ENCODE data around the gene WDR59.

The WDR59 gene

DNA sequence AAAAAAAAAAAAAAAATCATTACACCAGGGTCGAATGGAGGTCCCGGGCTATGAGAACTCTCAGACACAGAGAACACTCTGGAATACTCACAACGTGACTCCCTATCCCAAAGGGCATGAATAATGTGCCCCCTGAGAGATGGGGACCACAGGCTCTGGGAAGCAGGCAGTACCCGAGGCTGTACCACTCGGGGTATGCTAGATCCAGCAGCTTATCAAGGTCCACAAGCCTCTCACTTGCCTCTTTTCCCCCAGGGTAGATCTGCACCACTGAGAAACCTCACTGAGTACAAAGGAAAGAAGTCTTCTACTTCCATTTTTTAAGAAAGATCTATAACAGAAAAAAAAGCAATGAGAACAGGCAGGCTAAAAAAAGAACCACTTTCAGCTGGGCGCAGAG is 40.5 kb downstream of the WDR59 start:
- TF ChIP-seq PAX5 (IDR thresholded peaks at IDR 0.05; ENCODE audit: insufficient read depth, low read length, severe bottlenecking) (no peak), TAF1 (IDR thresholded peaks at IDR 0.05; ENCODE audit: low read depth, low read length) (no peak), POU2F2 (IDR thresholded peaks at IDR 0.05; ENCODE audit: low read depth, low read length) (no peak), POLR2A (IDR thresholded peaks at IDR 0.05; ENCODE audit: low read depth, low read length) (no peak), POLR2AphosphoS5 (IDR thresholded peaks at IDR 0.05; ENCODE audit: low read depth, low read length) (no peak), SPI1 (IDR thresholded peaks at IDR 0.05; ENCODE audit: low read depth, low read length) (no peak)
- no peak for DNase-seq (ENCODE audit: insufficient read length, low spot score)
- FAIRE-seq, result no peak

DNA sequence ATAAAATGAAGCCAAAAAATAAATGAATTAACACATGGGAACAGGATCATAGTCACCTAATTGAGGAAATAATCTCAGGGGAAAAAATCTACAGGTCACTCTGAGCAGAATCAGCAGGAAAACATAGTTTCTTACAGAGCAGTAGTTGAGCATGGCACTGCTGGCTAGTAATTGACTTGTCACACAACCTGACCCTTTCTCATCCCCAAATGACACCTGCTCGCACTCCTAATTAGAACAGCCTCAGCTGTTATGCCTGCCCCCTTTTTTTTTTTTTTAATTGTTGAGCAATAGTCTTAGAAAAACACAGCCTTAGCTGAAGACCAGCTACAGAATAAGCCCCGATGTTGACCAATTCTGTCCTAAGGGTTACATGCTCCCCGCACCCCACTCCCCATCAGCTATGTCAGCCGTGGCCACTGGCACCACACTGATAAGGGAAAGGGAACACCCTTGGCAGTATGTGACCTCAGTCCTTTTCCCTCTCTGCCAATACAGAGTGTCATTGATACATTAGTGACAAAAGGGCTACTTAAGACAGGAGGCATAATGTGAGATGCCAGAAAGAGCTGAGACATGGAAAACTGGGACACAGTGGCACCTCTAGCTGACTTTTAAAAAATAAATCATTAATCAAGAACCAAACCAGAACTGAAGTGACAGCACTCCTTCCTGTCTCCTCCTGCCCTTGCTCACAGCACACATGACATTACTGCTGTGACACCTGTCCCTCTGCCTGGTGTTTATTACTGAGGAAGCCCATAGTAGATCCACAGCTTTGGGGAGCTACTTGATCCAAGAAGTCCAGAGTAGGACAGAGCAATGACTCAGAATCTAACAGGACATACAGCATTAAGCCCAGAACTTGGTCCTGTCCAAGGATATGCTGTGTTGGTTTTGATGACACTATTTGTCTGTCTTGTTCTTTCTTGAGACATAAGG is 41.7 kb downstream of the WDR59 start:
- FAIRE-seq, result no peak
- DNase-seq (ENCODE audit: insufficient read length, low spot score), result no peak
- TF ChIP-seq SPI1 (IDR thresholded peaks at IDR 0.05; ENCODE audit: low read depth, low read length) (no peak), POLR2A (IDR thresholded peaks at IDR 0.05; ENCODE audit: low read depth, low read length) (no peak), PAX5 (IDR thresholded peaks at IDR 0.05; ENCODE audit: insufficient read depth, low read length, severe bottlenecking) (no peak), TAF1 (IDR thresholded peaks at IDR 0.05; ENCODE audit: low read depth, low read length) (no peak), POLR2AphosphoS5 (IDR thresholded peaks at IDR 0.05; ENCODE audit: low read depth, low read length) (no peak), POU2F2 (IDR thresholded peaks at IDR 0.05; ENCODE audit: low read depth, low read length) (no peak)

DNA sequence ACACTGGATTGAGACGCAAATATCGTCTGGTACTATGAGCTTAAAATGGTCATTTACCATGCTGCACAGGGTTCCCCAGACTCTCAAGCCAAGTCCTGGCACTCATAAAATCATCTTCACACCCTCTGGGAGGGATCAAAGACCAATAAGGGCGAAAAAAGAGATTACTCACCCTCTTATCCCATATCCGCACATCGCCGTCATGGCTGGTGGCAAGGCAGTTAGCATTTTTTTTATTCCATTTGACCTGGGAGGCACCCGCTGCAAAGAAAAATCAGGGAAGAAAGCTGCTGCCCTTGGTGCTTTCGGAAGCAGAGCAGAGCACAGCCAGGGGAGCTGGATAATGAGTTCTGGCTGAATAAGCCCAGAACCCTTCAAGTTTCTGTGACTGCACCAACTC is 42.4 kb downstream of the WDR59 start:
- FAIRE-seq, result no peak
- TF ChIP-seq PAX5 (IDR thresholded peaks at IDR 0.05; ENCODE audit: insufficient read depth, low read length, severe bottlenecking) (no peak), POLR2AphosphoS5 (IDR thresholded peaks at IDR 0.05; ENCODE audit: low read depth, low read length) (no peak), SPI1 (IDR thresholded peaks at IDR 0.05; ENCODE audit: low read depth, low read length) (no peak), TAF1 (IDR thresholded peaks at IDR 0.05; ENCODE audit: low read depth, low read length) (no peak), POU2F2 (IDR thresholded peaks at IDR 0.05; ENCODE audit: low read depth, low read length) (no peak), POLR2A (IDR thresholded peaks at IDR 0.05; ENCODE audit: low read depth, low read length) (no peak)
- no peak for DNase-seq (ENCODE audit: insufficient read length, low spot score)

DNA sequence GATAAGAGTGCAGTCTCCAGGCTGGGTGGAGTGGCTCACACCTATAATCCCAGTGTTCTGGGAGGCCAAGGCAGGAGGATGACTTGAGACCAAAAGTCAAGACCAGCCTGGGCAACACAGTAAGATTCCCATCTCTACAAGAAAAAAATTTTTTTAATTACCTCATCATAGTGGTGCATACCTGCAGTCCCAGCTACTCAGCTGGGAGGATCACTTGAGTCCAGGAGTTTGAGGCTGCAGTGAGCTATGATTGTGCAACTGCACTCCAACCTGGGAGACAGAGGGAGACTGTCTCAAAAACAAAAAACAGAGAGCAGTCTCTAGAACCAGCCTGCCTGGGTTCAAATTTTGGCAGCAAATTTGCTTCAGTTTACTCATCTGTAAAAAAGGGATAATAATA is 45.2 kb downstream of the WDR59 start:
- no peak for TF ChIP-seq PAX5 (IDR thresholded peaks at IDR 0.05; ENCODE audit: insufficient read depth, low read length, severe bottlenecking)
- TF ChIP-seq POLR2A (IDR thresholded peaks at IDR 0.05; ENCODE audit: low read depth, low read length), result no peak
- no peak for TF ChIP-seq POLR2AphosphoS5 (IDR thresholded peaks at IDR 0.05; ENCODE audit: low read depth, low read length)
- TF ChIP-seq POU2F2 (IDR thresholded peaks at IDR 0.05; ENCODE audit: low read depth, low read length), result no peak
- TF ChIP-seq SPI1 (IDR thresholded peaks at IDR 0.05; ENCODE audit: low read depth, low read length), result no peak
- FAIRE-seq (no peak), DNase-seq (ENCODE audit: insufficient read length, low spot score) (no peak)

DNA sequence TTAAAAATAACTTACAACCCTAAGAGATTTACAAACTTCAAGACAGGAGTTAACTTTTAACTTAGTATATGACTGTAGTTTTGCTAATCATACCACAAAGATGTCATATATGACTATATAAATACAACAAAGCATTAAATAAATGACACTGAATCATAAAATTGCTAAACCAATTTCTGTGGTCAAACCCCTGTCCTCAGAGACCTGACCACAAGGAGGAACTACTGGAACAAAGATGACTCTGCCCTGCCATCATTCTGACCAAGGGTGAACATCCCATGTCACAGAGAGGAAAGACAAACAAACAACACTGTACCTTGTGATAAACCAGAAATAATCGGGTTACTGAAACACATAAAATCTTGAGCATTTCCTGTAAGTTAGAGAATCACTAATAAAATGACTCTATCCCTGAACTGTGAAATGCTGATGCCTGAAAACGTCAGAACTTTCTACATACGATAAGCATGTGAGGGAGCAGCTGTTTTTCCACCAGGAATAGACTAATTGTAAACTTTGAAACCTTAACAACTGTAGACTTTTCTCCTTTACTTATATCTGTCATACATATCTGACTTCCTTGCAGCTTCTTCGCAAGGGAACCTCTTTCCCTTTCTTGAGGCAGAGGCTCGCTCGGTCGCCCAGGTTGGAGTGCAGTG is 47.9 kb downstream of the WDR59 start:
- DNase-seq (ENCODE audit: insufficient read length, low spot score) (peak; percentile 23), FAIRE-seq (no peak)
- TF ChIP-seq PAX5 (IDR thresholded peaks at IDR 0.05; ENCODE audit: insufficient read depth, low read length, severe bottlenecking) (no peak), SPI1 (IDR thresholded peaks at IDR 0.05; ENCODE audit: low read depth, low read length) (peak; percentile 54; the same call in 1 of the 2 replicates), TAF1 (IDR thresholded peaks at IDR 0.05; ENCODE audit: low read depth, low read length) (no peak)

DNA sequence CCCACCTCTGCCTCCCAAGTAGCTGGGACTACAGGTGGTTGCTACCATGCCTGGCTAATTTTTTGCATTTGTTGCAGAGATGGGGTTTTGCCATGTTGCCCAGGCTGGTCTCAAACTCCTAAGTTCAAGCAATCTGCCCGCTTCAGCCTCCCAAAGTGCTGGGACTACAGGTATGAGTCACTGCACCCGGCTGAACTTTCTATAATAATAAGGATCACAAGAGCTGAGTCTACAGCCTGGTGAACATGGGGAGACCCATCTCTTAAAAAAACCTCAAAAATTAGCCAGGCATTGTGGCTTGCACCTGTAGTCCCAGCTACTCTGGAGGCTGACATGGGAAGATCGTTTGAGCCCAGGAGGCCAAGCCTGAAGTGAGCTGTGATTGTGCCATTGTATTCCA is 53.5 kb downstream of the WDR59 start:
- DNase-seq (ENCODE audit: insufficient read length, low spot score) (no peak), FAIRE-seq (no peak)
- TF ChIP-seq POU2F2 (IDR thresholded peaks at IDR 0.05; ENCODE audit: low read depth, low read length) (no peak), SPI1 (IDR thresholded peaks at IDR 0.05; ENCODE audit: low read depth, low read length) (no peak), POLR2A (IDR thresholded peaks at IDR 0.05; ENCODE audit: low read depth, low read length) (no peak), TAF1 (IDR thresholded peaks at IDR 0.05; ENCODE audit: low read depth, low read length) (no peak), POLR2AphosphoS5 (IDR thresholded peaks at IDR 0.05; ENCODE audit: low read depth, low read length) (no peak), PAX5 (IDR thresholded peaks at IDR 0.05; ENCODE audit: insufficient read depth, low read length, severe bottlenecking) (no peak)

DNA sequence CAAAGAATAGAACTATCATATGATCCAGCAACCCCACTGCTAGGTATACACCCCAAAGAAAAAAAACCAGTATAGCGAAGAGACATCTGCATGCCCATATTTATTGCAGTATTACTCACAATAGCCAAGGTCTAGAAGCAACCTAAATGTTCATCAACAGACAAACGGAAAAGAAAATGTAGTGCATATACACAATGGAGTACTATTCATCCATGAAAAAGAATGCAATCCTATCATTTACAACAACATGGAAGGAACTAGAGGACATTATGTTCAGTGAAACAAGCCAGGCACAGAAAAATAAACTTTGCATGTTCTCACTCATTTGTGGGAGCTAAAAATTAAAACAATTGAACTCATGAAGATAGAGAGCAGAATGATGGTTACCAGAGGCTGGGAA is 55.3 kb downstream of the WDR59 start:
- no peak for DNase-seq (ENCODE audit: insufficient read length, low spot score)
- no peak for TF ChIP-seq TAF1 (IDR thresholded peaks at IDR 0.05; ENCODE audit: low read depth, low read length)
- TF ChIP-seq POLR2AphosphoS5 (IDR thresholded peaks at IDR 0.05; ENCODE audit: low read depth, low read length), result no peak
- FAIRE-seq, result no peak

DNA sequence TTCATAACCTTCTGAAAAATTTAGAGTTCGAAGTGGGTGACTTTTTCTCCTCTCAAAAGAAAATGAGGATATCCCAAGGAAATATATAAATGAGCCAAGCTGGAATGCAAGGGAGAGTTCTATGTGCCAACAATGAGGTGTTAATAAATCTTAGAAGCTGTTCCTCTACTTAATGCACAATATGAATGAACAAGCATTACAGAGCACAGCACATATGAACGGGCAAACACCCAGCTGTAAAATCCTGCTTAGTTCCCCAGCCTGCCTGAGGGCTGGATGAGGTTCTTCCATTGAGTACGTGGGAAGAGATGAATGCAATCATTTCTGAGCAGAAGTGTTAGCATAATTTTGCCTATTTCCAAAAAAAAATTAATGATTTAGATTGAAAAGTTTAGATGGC is 58.1 kb downstream of the WDR59 start:
- TF ChIP-seq PAX5 (IDR thresholded peaks at IDR 0.05; ENCODE audit: insufficient read depth, low read length, severe bottlenecking) (no peak), TAF1 (IDR thresholded peaks at IDR 0.05; ENCODE audit: low read depth, low read length) (no peak), SPI1 (IDR thresholded peaks at IDR 0.05; ENCODE audit: low read depth, low read length) (no peak), POLR2AphosphoS5 (IDR thresholded peaks at IDR 0.05; ENCODE audit: low read depth, low read length) (no peak), POU2F2 (IDR thresholded peaks at IDR 0.05; ENCODE audit: low read depth, low read length) (no peak), POLR2A (IDR thresholded peaks at IDR 0.05; ENCODE audit: low read depth, low read length) (no peak)
- DNase-seq (ENCODE audit: insufficient read length, low spot score) (no peak), FAIRE-seq (no peak)

DNA sequence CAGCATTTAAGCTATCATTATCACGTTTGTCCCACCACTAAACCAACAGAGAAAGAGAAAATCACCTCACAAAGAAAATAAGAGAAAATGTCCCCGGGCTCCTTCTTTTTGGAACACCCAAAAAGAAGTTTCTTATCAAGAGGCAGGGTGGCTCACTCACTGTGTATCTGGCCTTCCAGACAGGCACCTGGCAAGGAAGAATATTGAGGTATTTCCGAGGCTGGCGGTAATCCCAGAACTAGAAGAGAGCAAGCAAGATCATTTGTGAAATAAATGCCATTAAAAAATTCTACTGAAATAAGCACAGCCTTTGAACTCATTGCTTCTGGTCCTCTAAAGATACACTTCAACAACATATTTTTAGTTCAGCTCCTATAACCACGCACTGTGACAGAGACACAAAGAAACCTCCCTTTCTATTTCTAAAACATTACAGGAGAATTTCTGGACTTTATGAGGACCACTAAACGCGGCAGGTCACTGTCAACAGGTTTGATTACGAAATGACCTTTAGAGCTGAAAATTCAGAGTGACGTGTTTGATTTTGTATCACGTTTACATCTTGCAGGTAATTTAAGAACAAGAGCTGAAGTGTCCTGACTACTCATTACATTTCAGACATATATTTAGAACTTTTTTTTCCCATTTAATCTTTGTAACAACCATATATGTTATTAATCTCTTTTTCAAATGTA is 61.0 kb downstream of the WDR59 start:
- TF ChIP-seq POLR2AphosphoS5 (IDR thresholded peaks at IDR 0.05; ENCODE audit: low read depth, low read length) (no peak), POU2F2 (IDR thresholded peaks at IDR 0.05; ENCODE audit: low read depth, low read length) (no peak), PAX5 (IDR thresholded peaks at IDR 0.05; ENCODE audit: insufficient read depth, low read length, severe bottlenecking) (no peak), POLR2A (IDR thresholded peaks at IDR 0.05; ENCODE audit: low read depth, low read length) (no peak), TAF1 (IDR thresholded peaks at IDR 0.05; ENCODE audit: low read depth, low read length) (no peak), SPI1 (IDR thresholded peaks at IDR 0.05; ENCODE audit: low read depth, low read length) (no peak)
- no peak for DNase-seq (ENCODE audit: insufficient read length, low spot score)
- no peak for FAIRE-seq
